Activated naive CD4-positive, alpha-beta T cell treated with anti-CD3 and anti-CD28 coated beads, Interleukin-2, amount 10 ng/mL, durations not matched to agents 7 days and 5 days (primary cell): ENCODE measurements around the gene SNTB2.

Source experiments
- CTCF ChIA-PET: fragments of 350-600 bp; sonication (Branson Sonifier 250); formaldehyde crosslinking; loops from one replicate; lab custom pipeline; 2021; ENCODE audit warnings: antibody characterized with exemption; lab: Charles Lee
- DNase-seq: peaks from one replicate; pipeline ENCODE4 v3.0.0-alpha.2; 2020
- H3K27ac Mint-ChIP-seq: one replicate; pipeline ENCODE4 v1.8.0; 2021; ENCODE audit warnings: mild to moderate bottlenecking, moderate library complexity, mixed read lengths
- H3K27me3 Mint-ChIP-seq: one replicate; pipeline ENCODE4 v1.8.0; 2021; ENCODE audit warnings: mild to moderate bottlenecking, mixed read lengths
- H3K36me3 Mint-ChIP-seq: one replicate; pipeline ENCODE4 v1.8.0; 2021; ENCODE audit warnings: mixed read lengths
- H3K4me1 Mint-ChIP-seq: one replicate; pipeline ENCODE4 v1.8.0; 2021; ENCODE audit warnings: mixed read lengths
- H3K4me3 Mint-ChIP-seq: one replicate; pipeline ENCODE4 v1.8.0; 2021; ENCODE audit warnings: mild to moderate bottlenecking, moderate library complexity, mixed read lengths
- H3K9me3 Mint-ChIP-seq: one replicate; pipeline ENCODE4 v1.8.0; 2021; ENCODE audit warnings: mixed read lengths

The SNTB2 gene

DNA sequence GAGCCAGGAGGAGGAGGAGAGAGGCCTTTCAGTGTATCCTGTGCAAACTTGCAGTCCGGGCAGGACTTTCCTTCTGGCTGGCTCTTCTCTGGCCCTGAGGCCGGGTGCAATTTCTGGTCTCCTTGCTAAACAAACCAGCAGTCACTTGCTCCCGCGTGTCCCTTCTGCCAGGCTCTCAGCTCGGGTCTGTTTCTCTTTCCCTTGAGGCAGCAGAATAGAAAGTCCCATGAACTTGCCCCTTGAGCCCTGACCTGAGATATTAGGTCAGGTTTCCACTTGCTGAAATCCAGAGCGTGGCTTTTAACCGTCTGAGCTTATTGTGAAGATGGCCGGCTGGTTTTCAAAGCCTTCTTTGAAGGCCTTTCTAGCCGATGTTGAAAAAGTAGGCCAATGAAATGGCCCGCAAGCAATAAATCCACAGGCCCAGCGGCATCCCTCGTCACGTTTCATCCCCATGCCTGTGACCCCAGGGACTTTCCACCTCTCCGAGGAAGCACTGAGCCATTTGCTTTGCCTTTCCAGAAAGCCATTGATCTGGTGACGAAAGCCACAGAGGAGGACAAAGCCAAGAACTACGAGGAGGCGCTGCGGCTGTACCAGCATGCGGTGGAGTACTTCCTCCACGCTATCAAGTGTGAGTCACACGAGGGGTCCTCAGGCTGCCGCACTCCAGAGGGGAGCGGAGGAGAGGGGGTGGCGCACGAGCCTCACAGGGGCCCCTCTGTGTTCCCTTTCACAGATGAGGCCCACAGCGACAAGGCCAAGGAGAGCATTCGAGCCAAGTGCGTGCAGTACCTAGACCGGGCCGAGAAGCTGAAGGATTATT is 128.7 kb downstream of the SNTB2 start:
- Mint-ChIP-seq H3K4me3 (no peak overlapping the region), H3K36me3 (peaks cover 43% of the 10 kb centered on the region), H3K4me1 (peaks cover 19% of the 10 kb centered on the region), H3K9me3 (no peaks in the 10 kb centered on the region), H3K27me3 (no peaks in the 10 kb centered on the region), H3K27ac (no peak overlapping the region)
- CTCF ChIA-PET = interaction anchor here (1.3 kb wide), 1 partner anchor 13 kb away, joined by 3 read pairs; no protein-coding TSS in a partner anchor
- peak; percentile 17 for DNase-seq

DNA sequence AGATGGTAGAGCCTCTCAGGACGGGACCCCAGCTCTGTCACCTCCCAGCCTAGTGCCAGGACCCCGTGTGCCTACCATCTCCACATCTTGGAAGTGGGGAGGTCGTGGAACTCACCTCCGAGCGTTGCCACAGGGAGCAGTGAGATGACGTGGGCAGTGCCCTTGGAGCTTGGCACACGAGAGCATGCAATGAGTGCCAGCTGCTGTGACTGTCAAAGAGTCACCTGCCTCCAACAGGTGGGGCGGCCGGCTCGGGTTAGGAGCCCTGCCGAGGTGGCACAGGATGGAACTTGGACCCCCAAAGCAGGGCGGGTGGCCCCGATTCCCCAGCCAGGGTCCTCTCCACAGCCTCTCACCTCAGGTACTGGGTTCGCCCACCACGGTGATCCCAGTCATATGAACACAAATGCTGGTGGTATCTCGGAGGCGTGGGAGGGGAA is 129.7 kb downstream of the SNTB2 start:
- no peak overlapping the region for H3K27ac Mint-ChIP-seq
- H3K27me3 Mint-ChIP-seq = no peaks in the 10 kb centered on the region
- peaks cover 18% of the 10 kb centered on the region for H3K4me1 Mint-ChIP-seq
- H3K9me3 Mint-ChIP-seq = no peaks in the 10 kb centered on the region
- peaks cover 51% of the 10 kb centered on the region for H3K36me3 Mint-ChIP-seq
- peak; percentile 13 for DNase-seq
- no peak overlapping the region for H3K4me3 Mint-ChIP-seq
- CTCF ChIA-PET = interaction anchor here (1.3 kb wide), 1 partner anchor 12 kb away, joined by 3 read pairs; no protein-coding TSS in a partner anchor

DNA sequence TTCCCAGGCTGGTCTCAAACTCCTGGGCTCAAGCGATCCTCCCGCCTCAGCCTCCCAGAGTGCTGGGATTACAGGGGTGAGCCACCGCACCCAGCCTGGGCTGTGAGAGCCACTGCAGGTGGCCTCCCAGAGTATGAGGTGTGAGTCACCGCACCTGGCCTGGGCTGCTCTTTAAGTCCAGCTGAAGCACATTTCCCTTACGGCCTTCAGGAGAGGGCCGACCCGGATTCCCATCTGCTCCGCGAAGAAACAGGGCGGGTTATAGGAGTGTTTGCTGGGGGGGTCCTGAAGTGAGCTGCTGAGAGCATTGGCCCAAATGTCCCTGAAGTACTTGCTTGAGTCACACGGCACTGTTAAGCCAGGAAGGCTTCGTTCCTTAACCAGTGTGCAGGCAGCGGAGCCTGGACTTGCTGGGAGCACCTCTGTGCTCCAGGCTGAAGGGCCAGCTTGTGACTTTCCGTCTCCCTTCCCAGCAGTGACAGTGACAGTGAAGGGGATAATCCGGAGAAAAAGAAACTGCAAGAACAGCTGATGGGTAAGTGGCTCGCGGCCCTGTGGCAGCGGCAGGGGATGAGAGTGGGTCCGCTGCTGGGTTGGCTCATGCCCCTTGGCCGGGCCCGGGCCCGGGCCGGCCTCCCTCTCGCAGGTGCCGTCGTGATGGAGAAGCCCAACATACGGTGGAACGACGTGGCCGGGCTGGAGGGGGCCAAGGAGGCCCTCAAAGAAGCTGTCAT is 131.4 kb downstream of the SNTB2 start:
- peaks cover 54% of the 10 kb centered on the region for H3K36me3 Mint-ChIP-seq
- no peak overlapping the region for H3K27ac Mint-ChIP-seq
- no peaks in the 10 kb centered on the region for H3K27me3 Mint-ChIP-seq
- DNase-seq = peak; percentile 13
- H3K4me1 Mint-ChIP-seq = peaks cover 12% of the 10 kb centered on the region
- CTCF ChIA-PET = no interaction called here
- H3K4me3 Mint-ChIP-seq = no peak overlapping the region
- no peaks in the 10 kb centered on the region for H3K9me3 Mint-ChIP-seq

DNA sequence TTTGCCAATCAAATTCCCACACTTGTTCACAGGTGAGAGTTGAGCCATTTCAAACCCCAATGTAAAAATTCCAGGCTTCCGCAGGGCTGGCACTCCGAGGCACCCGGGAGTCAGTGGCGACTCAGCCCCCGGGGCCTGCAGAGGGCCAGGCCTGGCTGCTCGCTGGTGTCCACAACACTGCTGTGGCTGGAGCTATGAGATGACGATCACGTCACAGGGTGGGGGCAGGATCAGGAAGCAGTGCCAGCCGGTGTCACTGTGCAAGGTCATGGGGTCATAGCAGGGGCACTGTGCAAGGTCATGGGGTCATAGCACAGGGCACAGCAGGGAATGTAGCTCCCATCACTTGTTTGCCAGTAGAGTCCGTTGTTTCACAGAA is 131.9 kb downstream of the SNTB2 start:
- CTCF ChIA-PET = no interaction called here
- Mint-ChIP-seq H3K36me3 (peaks cover 50% of the 10 kb centered on the region), H3K9me3 (no peaks in the 10 kb centered on the region)

DNA sequence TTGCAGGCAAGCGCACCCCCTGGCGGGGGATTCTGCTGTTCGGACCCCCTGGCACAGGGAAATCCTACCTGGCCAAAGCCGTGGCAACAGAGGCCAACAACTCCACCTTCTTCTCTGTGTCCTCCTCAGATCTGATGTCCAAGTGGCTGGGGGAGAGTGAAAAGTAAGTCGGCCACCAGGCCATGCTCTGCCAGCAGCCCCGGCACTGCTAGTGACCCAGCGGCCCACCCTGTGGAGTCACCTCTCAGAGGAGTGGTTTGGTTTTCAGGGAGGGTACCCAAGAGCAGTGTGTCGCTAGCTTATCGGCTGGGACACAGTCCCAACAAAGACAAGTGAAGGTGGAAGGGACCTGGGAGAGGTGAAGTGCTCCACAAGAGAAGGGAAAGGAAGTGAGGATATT is 132.4 kb downstream of the SNTB2 start:
- no peak overlapping the region for H3K4me3 Mint-ChIP-seq
- DNase-seq = peak; percentile 15
- no peaks in the 10 kb centered on the region for H3K27me3 Mint-ChIP-seq
- peaks cover 5% of the 10 kb centered on the region for H3K4me1 Mint-ChIP-seq
- no peaks in the 10 kb centered on the region for H3K9me3 Mint-ChIP-seq
- peaks cover 50% of the 10 kb centered on the region for H3K36me3 Mint-ChIP-seq
- H3K27ac Mint-ChIP-seq = no peak overlapping the region
- CTCF ChIA-PET = no interaction called here

More for the DNA sequence above, 131.9 kb downstream of the SNTB2 start:
- Mint-ChIP-seq H3K4me1 (peaks cover 6% of the 10 kb centered on the region), H3K4me3 (no peak overlapping the region), H3K27me3 (no peaks in the 10 kb centered on the region), H3K27ac (no peak overlapping the region)
- no peak for DNase-seq

DNA sequence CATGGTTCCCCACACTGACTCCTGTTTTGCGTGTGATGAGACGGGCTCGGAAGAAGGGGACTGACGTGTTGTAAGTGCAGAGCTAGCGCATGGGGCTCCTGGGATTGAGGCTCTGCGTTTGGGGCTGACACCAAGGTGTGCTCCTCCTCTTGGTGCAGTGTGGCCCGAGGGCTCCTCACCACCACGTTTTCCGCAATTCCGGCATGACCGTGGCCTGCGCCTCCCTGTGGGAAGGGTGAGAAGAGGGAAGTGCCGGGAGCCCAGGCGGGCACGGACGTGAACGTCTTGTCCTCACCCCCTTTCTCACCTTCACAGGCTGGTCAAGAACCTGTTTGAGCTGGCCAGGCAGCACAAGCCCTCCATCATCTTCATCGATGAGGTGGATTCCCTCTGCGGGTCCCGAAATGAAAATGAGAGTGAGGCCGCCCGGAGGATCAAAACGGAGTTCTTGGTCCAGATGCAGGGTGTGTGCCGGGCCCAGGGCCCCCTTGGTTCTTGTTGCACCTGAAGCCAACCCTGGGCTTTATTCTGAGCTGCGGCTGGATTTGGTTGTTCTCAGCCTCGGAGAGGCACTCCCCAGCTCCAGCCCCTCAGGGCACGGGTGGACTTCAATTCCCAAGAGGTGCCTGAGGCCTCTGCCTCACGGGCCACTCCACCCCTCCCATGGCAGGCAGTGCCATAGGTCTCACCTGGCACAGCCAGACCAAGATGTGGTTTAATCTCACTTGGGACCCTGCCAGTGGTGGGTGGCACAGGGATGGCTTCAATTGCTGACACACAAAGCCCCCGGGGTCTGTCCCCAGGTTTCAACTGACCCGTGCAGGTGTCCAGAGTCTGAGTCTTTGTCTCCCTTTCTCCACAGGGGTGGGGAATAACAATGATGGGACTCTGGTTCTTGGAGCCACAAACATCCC is 133.1 kb downstream of the SNTB2 start:
- Mint-ChIP-seq H3K4me1 (peaks cover 9% of the 10 kb centered on the region), H3K36me3 (peaks cover 50% of the 10 kb centered on the region), H3K27me3 (no peaks in the 10 kb centered on the region), H3K4me3 (no peak overlapping the region), H3K9me3 (no peaks in the 10 kb centered on the region), H3K27ac (no peak overlapping the region)
- DNase-seq = peak; percentile 10
- CTCF ChIA-PET = no interaction called here

DNA sequence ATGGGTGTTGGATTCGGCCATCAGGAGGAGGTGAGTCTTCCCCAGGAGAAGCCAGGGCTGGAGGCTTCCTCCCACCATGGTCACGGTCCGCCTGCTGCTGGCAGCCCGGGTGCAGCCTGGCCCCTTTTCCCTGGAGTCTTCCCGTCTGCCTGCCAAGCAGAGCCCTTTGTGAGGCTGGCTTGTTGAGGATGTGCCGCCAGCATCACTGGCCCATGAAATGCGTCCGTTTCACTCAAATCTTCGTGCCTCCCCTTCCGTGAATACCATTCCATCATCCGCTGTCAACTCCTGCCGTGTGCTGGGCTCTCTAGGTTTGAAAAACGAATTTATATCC is 133.7 kb downstream of the SNTB2 start:
- Mint-ChIP-seq H3K9me3 (no peaks in the 10 kb centered on the region), H3K27ac (no peak overlapping the region), H3K4me1 (peaks cover 10% of the 10 kb centered on the region), H3K36me3 (peaks cover 54% of the 10 kb centered on the region), H3K27me3 (no peaks in the 10 kb centered on the region), H3K4me3 (no peak overlapping the region)
- no peak for DNase-seq
- CTCF ChIA-PET = no interaction called here

DNA sequence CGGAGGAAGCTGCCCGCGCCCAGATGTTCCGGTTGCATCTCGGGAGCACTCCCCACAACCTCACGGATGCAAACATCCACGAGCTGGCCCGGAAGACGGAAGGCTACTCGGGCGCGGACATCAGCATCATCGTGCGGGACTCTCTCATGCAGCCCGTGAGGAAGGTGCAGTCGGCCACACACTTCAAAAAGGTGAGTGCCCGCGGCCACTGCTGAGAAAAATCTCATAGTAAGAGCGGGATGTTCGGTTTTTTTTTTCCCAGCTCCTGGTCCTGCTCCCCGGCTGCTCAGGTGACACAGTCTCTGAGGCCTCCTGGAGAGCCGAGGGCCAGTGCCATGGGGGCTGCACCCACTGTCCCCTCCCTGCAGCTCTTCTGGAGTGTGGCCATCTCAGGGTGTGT is 134.1 kb downstream of the SNTB2 start:
- peak; percentile 9 for DNase-seq
- no peaks in the 10 kb centered on the region for H3K9me3 Mint-ChIP-seq
- no peak overlapping the region for H3K27ac Mint-ChIP-seq
- peaks cover 55% of the 10 kb centered on the region for H3K36me3 Mint-ChIP-seq
- no peaks in the 10 kb centered on the region for H3K27me3 Mint-ChIP-seq
- H3K4me1 Mint-ChIP-seq = peaks cover 14% of the 10 kb centered on the region
- CTCF ChIA-PET = no interaction called here
- H3K4me3 Mint-ChIP-seq = no peak overlapping the region

DNA sequence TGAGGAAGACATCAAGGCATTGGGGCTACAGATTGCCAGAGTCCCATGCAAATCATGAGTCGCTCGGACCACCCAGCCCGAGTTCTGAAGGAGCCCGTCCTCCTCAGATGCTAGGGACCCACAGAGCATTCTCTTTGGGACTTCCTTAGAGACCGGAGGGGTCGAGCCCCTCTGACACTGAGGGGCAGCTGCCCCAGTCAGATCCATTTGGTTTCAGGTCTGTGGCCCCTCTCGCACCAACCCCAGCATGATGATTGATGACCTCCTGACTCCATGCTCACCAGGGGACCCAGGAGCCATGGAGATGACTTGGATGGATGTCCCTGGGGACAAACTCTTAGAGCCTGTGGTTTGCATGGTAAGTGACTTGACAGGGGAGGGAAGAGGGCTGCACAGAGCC is 135.4 kb downstream of the SNTB2 start:
- Mint-ChIP-seq H3K27ac (no peak overlapping the region), H3K9me3 (no peaks in the 10 kb centered on the region), H3K4me3 (no peak overlapping the region), H3K4me1 (peaks cover 26% of the 10 kb centered on the region), H3K36me3 (peaks cover 53% of the 10 kb centered on the region), H3K27me3 (no peaks in the 10 kb centered on the region)
- CTCF ChIA-PET = no interaction called here
- no peak for DNase-seq

DNA sequence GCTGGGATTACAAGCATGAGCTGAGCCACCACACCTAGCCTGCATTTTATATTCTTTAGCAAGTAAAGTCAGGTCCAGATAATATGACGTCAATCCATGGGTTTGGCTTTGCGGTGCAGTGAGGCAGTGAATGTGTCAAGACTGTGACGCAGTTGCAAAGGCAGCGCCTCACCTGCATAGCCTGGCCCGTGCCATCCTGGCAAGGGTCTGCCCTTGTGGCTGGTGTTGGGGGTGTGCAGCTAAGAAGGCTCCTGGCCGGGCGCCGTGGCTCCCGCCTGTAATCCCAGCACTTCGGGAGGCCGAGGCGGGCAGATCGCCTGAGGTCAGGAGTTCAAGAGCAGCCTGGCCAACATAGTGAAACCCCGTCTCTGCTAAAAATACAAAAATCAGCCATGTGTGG is 136.5 kb downstream of the SNTB2 start:
- H3K27me3 Mint-ChIP-seq = no peaks in the 10 kb centered on the region
- no peak overlapping the region for H3K4me3 Mint-ChIP-seq
- no peaks in the 10 kb centered on the region for H3K9me3 Mint-ChIP-seq
- DNase-seq = no peak
- CTCF ChIA-PET = no interaction called here
- no peak overlapping the region for H3K27ac Mint-ChIP-seq
- H3K36me3 Mint-ChIP-seq = peaks cover 54% of the 10 kb centered on the region
- peaks cover 34% of the 10 kb centered on the region for H3K4me1 Mint-ChIP-seq

DNA sequence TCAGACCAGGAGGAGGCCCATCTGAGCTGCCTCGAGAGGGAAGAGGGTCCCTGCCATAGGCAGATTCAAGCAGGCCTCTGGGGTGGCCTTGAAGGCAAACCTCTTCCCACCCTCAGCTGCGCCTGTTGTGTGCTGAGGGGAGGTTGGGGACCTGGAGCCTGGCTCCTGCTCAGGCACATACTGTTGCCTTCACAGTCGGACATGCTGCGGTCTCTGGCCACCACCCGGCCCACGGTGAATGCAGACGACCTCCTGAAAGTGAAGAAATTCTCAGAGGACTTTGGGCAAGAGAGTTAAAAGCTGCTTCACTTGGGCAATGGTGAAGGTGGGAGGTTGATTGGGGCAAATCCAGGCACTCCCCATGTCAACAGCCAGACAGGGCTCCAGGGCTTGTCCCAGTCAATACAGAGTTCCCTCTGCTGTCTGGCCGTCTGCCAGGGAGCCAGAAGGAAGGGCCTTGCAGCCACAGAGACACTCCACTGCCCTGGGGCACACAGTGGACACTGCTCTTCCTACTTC is 137.1 kb downstream of the SNTB2 start:
- CTCF ChIA-PET = no interaction called here
- H3K36me3 Mint-ChIP-seq = peaks cover 57% of the 10 kb centered on the region
- H3K4me1 Mint-ChIP-seq = peaks cover 41% of the 10 kb centered on the region
- H3K9me3 Mint-ChIP-seq = no peaks in the 10 kb centered on the region
- H3K27me3 Mint-ChIP-seq = no peaks in the 10 kb centered on the region
- peak overlapping the region; percentile 37 for H3K27ac Mint-ChIP-seq
- no peak overlapping the region for H3K4me3 Mint-ChIP-seq
- no peak for DNase-seq

DNA sequence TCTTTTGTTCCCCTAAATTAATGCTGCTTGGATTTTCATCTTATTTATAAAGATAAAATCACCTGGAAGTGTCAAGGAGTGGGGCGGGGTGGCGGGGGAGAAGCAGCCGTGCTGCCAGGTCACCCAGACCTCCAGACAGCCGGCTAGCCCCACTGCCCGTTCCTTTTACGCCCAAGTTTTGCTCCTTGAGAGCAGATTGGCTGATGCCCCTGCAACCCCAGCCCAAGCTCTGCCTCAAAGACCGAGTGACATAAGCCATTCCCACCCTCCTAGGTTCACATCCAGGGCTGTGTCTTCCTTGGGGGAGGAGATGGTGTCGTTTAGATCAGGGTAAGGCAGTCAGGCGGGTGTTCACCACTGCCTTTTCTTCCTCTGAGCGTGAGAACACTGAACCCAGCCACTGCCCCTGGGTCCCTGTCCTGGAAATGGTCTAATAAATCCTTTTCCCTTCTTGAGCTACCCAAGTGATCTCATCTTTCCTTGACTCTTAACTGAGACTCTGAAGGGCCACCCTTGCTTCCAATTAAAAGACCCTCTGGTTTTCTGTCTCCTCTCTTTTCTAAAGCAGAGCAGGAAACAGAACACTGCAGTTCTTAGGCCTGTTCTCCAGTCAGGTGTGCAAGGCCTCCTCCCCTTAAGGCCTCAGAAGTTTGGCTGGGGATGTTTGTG is 137.8 kb downstream of the SNTB2 start:
- Mint-ChIP-seq H3K36me3 (peaks cover 56% of the 10 kb centered on the region), H3K9me3 (no peaks in the 10 kb centered on the region), H3K4me1 (peaks cover 47% of the 10 kb centered on the region), H3K27me3 (no peaks in the 10 kb centered on the region), H3K4me3 (no peak overlapping the region), H3K27ac (no peak overlapping the region)
- CTCF ChIA-PET = no interaction called here
- no peak for DNase-seq

DNA sequence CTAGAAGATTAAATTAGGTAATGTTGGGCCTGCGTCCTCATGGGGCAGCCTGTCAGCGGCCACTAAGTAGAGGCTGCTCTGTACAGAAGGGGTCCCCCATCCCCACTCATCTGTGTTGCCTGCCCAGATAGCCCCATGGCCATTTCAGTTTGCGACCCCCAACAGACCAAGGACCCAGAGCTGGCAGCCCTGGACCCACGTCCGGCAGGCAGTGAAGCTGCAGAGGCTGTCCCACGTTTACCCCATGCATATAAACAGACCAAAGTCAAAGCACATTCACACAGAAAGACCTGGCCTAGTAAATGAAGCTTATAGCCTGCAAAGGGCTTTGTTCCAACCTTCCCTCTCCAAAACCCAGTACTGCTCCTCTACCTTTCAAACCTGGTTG is 138.8 kb downstream of the SNTB2 start:
- H3K4me1 Mint-ChIP-seq = peaks cover 47% of the 10 kb centered on the region
- H3K27ac Mint-ChIP-seq = peak overlapping the region; percentile 52
- peaks cover 55% of the 10 kb centered on the region for H3K36me3 Mint-ChIP-seq
- no peaks in the 10 kb centered on the region for H3K9me3 Mint-ChIP-seq
- CTCF ChIA-PET = no interaction called here
- no peaks in the 10 kb centered on the region for H3K27me3 Mint-ChIP-seq
- H3K4me3 Mint-ChIP-seq = no peak overlapping the region
- DNase-seq = no peak
